Body of pancreas (tissue), 4 donors: ENCODE results near the gene SLC16A5. TPM values are rescaled to one million over a fixed set of nuclear protein-coding genes. Genes with fewer than 3 reads are reported as not detected.

Experiments used
- ATAC-seq: fragments of 150-250 bp; one replicate; pipeline ENCODE4 v1.9.1; 2016
- DNase-seq, 4 donors: peaks; one replicate each; pipeline ENCODE4 v3.0.0-alpha.2; 2019
- H3K27ac ChIP-seq, 4 donors: fragments of 200-600 bp; sonication (generic); 1 replicate in 3 of 4; 2 replicates in 1 of 4; pipeline versions ENCODE4 v1.5.1 to v1.6.1; 2016 to 2019; ENCODE audit warnings: mild to moderate bottlenecking in 1 of 4, mixed read lengths in 1 of 4, moderate library complexity in 1 of 4
- H3K27me3 ChIP-seq, 2 donors: fragments of 200-600 bp; sonication (generic); one replicate each; pipeline ENCODE4 v1.6.0; 2016; ENCODE audit warnings: mild to moderate bottlenecking in 1 of 2
- H3K36me3 ChIP-seq, 2 donors: fragments of 200-600 bp; sonication (generic); replicated peaks in 1 of 2; 2 replicates each; pipeline ENCODE4 v1.5.1; 2016; ENCODE audit warnings: low read depth in 2 of 2; ENCODE audit not compliant: insufficient read depth in 1 of 2
- H3K4me1 ChIP-seq: fragments of 200-600 bp; sonication (generic); one replicate; pipeline ENCODE4 v1.6.0; 2016
- H3K4me3 ChIP-seq, 2 donors: fragments of 200-600 bp; sonication (generic); 1 replicate in 1 of 2; 2 replicates in 1 of 2; pipeline ENCODE4 v1.5.1; 2016 to 2019
- H3K9me3 ChIP-seq, 3 donors: fragments of 200-600 bp; sonication (generic); 1 replicate in 2 of 3; 2 replicates in 1 of 3; pipeline ENCODE4 v1.5.1; 2016
- POLR2A ChIP-seq, 3 donors: fragments of 450-650 bp; IDR thresholded peaks; one replicate each; pipeline ENCODE4 v1.6.1; 2016; ENCODE audit warnings: antibody characterized with exemption in 3 of 3, mild to moderate bottlenecking in 2 of 3
- WGBS, 2 donors: methylation state at CpG; one replicate each; pipeline ENCODE4 v1.1.5; 2017; 5-methylcytosine and 5-hydroxymethylcytosine counted together
- intact Hi-C: fragments of 100-400 bp; cut with DNase I; formaldehyde crosslinking; loops from one replicate; pipeline ENCODE4 v1.15.1; 2023
- total RNA-seq, 2 donors: library from RNA; depleted of rRNA; stranded (reverse); fragments of >200 nt; gene quantifications; one replicate each; pipeline ENCODE4 v1.1.0, GENCODE V29; 2016
- TF ChIP-seq, protein P1 (sequence below), 7 experiments: fragments of 450-650 bp in 4 of 7; fragments of 200-600 bp in 3 of 7; sonication (generic) in 3 of 7; IDR thresholded peaks; one replicate each; pipeline ENCODE4 v1.5.1; 2016 to 2019; ENCODE audit warnings: antibody characterized with exemption in 7 of 7

SLC16A5 gene
- total RNA-seq, 2 donors from 2014 or later, result 2.1 to 14.8 TPM

DNA sequence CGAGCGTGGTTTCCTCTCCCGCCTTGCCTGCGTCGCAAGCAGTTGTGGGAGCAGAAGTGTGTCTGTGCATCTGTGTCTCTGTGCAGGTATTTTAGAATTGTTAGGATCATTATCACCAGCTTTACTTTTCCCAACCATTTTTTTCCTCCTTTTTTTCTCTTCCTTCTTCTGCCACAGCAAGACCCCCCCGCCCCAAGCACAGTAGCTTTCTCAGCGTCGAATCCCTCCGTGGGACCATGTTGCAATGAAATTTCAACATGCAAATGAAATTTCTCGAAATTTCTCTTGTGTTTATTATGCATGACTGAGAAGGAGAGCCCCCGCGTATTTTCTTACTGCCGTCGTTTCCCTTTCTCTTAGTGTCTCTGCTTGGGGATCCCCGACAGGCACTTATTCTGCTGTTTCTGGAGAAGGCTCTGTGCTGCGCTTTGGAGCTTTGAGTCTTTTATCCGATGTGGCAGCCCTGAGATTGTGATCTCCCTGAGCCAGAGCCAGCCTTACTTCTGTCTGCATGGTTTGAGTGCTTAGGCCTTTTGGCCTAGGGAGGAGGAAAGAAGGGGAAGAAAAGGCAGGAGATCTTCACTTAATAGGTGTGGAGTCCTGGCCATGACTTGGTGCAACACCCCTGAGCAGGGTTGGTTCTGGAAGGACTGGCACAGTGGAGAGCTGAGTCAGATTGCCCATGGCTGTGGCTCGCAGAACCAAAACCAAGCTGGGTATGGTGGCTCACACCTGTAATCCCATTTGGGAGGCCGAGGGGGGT, 27.0 kb downstream of the SLC16A5 start:
- no peak for DNase-seq
- intact Hi-C loops, result loop anchor here (10.0 kb wide), 1 partner anchor 90 kb away; the partner anchor contains the start of gene NUP85
- H3K36me3 ChIP-seq, result no peaks in the 10 kb centered on the region
- H3K9me3 ChIP-seq, result no peaks in the 10 kb centered on the region
- H3K27me3 ChIP-seq, result no peaks in the 10 kb centered on the region
- H3K4me1 ChIP-seq, result peaks cover 25% of the 10 kb centered on the region
- 35 to 37% methylated on average over 19 of the region's 19 CpGs for WGBS, 2 donors
- TF ChIP-seq POLR2A (IDR thresholded peaks at IDR 0.05), result no peak
- TF ChIP-seq, protein P1, sequence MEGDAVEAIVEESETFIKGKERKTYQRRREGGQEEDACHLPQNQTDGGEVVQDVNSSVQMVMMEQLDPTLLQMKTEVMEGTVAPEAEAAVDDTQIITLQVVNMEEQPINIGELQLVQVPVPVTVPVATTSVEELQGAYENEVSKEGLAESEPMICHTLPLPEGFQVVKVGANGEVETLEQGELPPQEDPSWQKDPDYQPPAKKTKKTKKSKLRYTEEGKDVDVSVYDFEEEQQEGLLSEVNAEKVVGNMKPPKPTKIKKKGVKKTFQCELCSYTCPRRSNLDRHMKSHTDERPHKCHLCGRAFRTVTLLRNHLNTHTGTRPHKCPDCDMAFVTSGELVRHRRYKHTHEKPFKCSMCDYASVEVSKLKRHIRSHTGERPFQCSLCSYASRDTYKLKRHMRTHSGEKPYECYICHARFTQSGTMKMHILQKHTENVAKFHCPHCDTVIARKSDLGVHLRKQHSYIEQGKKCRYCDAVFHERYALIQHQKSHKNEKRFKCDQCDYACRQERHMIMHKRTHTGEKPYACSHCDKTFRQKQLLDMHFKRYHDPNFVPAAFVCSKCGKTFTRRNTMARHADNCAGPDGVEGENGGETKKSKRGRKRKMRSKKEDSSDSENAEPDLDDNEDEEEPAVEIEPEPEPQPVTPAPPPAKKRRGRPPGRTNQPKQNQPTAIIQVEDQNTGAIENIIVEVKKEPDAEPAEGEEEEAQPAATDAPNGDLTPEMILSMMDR (IDR thresholded peaks at IDR 0.05), result no peak
- H3K27ac ChIP-seq, result peak overlapping the region; percentile 41 to 83 (median 68)
- no peak overlapping the region for H3K4me3 ChIP-seq
- ATAC-seq, result no peak

DNA sequence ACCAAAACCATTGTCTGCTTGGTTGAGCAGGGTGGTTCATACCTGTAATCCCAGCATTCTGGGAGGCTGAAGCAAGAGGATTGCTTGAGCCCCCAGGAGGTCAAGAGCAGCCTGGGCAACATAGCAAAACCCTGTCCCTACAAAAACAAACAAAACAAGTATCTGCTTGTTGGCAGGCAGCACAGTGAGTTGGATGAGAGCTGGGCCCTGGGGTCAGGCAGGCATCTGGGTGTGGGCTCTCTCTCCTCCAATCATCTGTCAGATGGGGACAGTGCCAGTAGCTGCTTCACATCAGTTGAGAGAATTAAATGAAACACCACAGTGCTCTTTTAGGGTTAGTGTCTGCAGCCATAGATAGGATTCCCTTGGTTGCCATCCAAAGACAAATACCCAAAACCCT, 27.8 kb downstream of the SLC16A5 start:
- DNase-seq (no peak), ATAC-seq (no peak)
- Histone ChIP-seq H3K9me3 (no peaks in the 10 kb centered on the region), H3K4me3 (no peak overlapping the region), H3K4me1 (peaks cover 21% of the 10 kb centered on the region), H3K27ac (no peak overlapping the region), H3K27me3 (no peaks in the 10 kb centered on the region), H3K36me3 (no peaks in the 10 kb centered on the region)
- intact Hi-C loops, result loop anchor here (10.0 kb wide), 1 partner anchor 89 kb away; the partner anchor contains the start of gene NUP85
- TF ChIP-seq POLR2A (IDR thresholded peaks at IDR 0.05), result no peak
- TF ChIP-seq, protein P1 (IDR thresholded peaks at IDR 0.05), result no peak

DNA sequence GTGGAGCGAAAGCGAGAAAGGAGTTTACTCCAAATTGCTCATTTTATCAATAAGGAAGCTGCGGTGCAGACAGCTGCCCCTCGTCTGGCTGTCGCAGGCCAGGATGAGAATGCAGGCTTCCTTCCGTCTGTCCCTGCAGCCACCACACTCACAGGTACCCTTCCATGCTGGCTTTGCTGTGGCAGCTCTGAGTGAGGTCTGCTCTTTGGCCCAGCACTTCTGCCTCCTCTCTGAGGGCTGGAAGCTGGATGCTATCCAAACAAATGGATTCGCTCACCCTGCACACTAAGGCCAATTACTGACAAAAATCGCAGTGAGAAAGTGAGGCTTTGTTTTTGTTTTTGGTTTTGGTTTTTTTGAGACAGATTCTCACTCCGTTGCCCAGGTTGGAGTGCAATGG, 29.0 kb downstream of the SLC16A5 start:
- no peaks in the 10 kb centered on the region for H3K9me3 ChIP-seq
- H3K27ac ChIP-seq, result no peak overlapping the region
- no peaks in the 10 kb centered on the region for H3K36me3 ChIP-seq
- WGBS, 2 donors, result 85 to 90% methylated on average over 8 to 9 of the region's 9 CpGs
- intact Hi-C loops, result loop anchor here (10.0 kb wide), 1 partner anchor 88 kb away; the partner anchor contains the start of gene NUP85
- peaks cover 13% of the 10 kb centered on the region for H3K4me1 ChIP-seq
- no peak for ATAC-seq
- no peaks in the 10 kb centered on the region for H3K27me3 ChIP-seq
- no peak for DNase-seq
- TF ChIP-seq, protein P1 (IDR thresholded peaks at IDR 0.05), result no peak
- TF ChIP-seq POLR2A (IDR thresholded peaks at IDR 0.05), result no peak
- no peak overlapping the region for H3K4me3 ChIP-seq

DNA sequence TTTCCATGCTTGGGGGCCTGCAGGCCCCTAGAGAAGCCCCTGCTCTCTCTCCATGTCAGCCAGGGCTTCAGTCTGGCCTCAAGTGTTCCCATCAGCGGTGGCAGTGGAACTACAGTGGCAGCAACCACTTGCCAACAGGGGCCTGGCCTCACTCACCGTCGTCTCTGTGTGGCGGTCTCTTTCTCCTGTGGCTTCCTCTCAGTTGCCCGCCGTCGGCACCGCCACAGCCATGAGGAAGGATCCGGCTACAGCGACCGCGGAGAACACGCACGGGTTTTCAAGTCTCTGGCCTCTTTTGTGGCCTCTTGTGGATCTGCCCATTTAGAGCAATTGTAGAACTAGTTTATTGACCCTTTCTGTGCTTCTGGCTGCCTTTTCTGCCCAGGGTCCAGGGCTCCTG, 30.6 kb downstream of the SLC16A5 start:
- peaks cover 13% of the 10 kb centered on the region for H3K4me1 ChIP-seq
- no peaks in the 10 kb centered on the region for H3K36me3 ChIP-seq
- 89 to 93% methylated on average over 14 of the region's 14 CpGs for WGBS, 2 donors
- H3K4me3 ChIP-seq, result no peak overlapping the region
- TF ChIP-seq POLR2A (IDR thresholded peaks at IDR 0.05), result no peak
- TF ChIP-seq, protein P1 (IDR thresholded peaks at IDR 0.05), result no peak
- no peaks in the 10 kb centered on the region for H3K27me3 ChIP-seq
- intact Hi-C loops, result loop anchor here (10.0 kb wide), 1 partner anchor 86 kb away; the partner anchor contains the start of gene NUP85
- H3K27ac ChIP-seq, result no peak overlapping the region
- ATAC-seq (no peak), DNase-seq (no peak)
- no peaks in the 10 kb centered on the region for H3K9me3 ChIP-seq
